Body of pancreas (tissue), 4 donors: ENCODE results near the gene FERMT1. TPM values are rescaled to one million over a fixed set of nuclear protein-coding genes. Genes with fewer than 3 reads are reported as not detected.
A peak's percentile ranks its signal among the peaks of the same experiment; 100 is the strongest.
"Not testable (repeated sequence)": the region's sequence is repeated elsewhere in the genome, so short reads cannot be mapped to it uniquely, and the experiment has no call there.

Experiments used
- ATAC-seq: fragments of 150-250 bp; one replicate; pipeline ENCODE4 v1.9.1; 2016
- DNase-seq, 4 donors: peaks; one replicate each; pipeline ENCODE4 v3.0.0-alpha.2; 2019
- H3K27ac ChIP-seq, 4 donors: fragments of 200-600 bp; sonication (generic); 1 replicate in 3 of 4; 2 replicates in 1 of 4; pipeline versions ENCODE4 v1.5.1 to v1.6.1; 2016 to 2019; ENCODE audit warnings: mild to moderate bottlenecking in 1 of 4, mixed read lengths in 1 of 4, moderate library complexity in 1 of 4
- H3K27me3 ChIP-seq, 2 donors: fragments of 200-600 bp; sonication (generic); one replicate each; pipeline ENCODE4 v1.6.0; 2016; ENCODE audit warnings: mild to moderate bottlenecking in 1 of 2
- H3K36me3 ChIP-seq, 2 donors: fragments of 200-600 bp; sonication (generic); replicated peaks in 1 of 2; 2 replicates each; pipeline ENCODE4 v1.5.1; 2016; ENCODE audit warnings: low read depth in 2 of 2; ENCODE audit not compliant: insufficient read depth in 1 of 2
- H3K4me1 ChIP-seq: fragments of 200-600 bp; sonication (generic); one replicate; pipeline ENCODE4 v1.6.0; 2016
- H3K4me3 ChIP-seq, 2 donors: fragments of 200-600 bp; sonication (generic); 1 replicate in 1 of 2; 2 replicates in 1 of 2; pipeline ENCODE4 v1.5.1; 2016 to 2019
- H3K9me3 ChIP-seq, 3 donors: fragments of 200-600 bp; sonication (generic); 1 replicate in 2 of 3; 2 replicates in 1 of 3; pipeline ENCODE4 v1.5.1; 2016
- CTCF ChIP-seq, 7 experiments: fragments of 450-650 bp in 4 of 7; fragments of 200-600 bp in 3 of 7; sonication (generic) in 3 of 7; IDR thresholded peaks; one replicate each; pipeline ENCODE4 v1.5.1; 2016 to 2019; ENCODE audit warnings: antibody characterized with exemption in 7 of 7
- POLR2A ChIP-seq, 3 donors: fragments of 450-650 bp; IDR thresholded peaks; one replicate each; pipeline ENCODE4 v1.6.1; 2016; ENCODE audit warnings: antibody characterized with exemption in 3 of 3, mild to moderate bottlenecking in 2 of 3
- WGBS, 2 donors: methylation state at CpG; one replicate each; pipeline ENCODE4 v1.1.5; 2017; 5-methylcytosine and 5-hydroxymethylcytosine counted together
- intact Hi-C: fragments of 100-400 bp; cut with DNase I; formaldehyde crosslinking; loops from one replicate; pipeline ENCODE4 v1.15.1; 2023
- total RNA-seq, 2 donors: library from RNA; depleted of rRNA; stranded (reverse); fragments of >200 nt; gene quantifications; one replicate each; pipeline ENCODE4 v1.1.0, GENCODE V29; 2016

FERMT1 gene
- total RNA-seq, 2 donors from 2014 or later: 3.0 to 5.7 TPM

- ATAC-seq (no peak), DNase-seq (no peak)
- H3K27ac ChIP-seq: no peak overlapping the region
- TF ChIP-seq CTCF (IDR thresholded peaks at IDR 0.05) (no peak), POLR2A (IDR thresholded peaks at IDR 0.05) (no peak)
- no peak overlapping the region for H3K4me3 ChIP-seq
- H3K4me1 ChIP-seq: peaks cover under 1% of the 10 kb centered on the region
- no peaks in the 10 kb centered on the region for H3K27me3 ChIP-seq
- intact Hi-C loops: no loop called here
- H3K36me3 ChIP-seq: peaks cover 5 to 23% of the 10 kb centered on the region in 2 donors
- 88 to 97% methylated on average over 5 of the region's 5 CpGs for WGBS, 2 donors
- H3K9me3 ChIP-seq: no peaks in the 10 kb centered on the region
Measured at GRCh38 chr20:6039766-6040165, 83.1 kb downstream of the FERMT1 start.

- intact Hi-C loops: no loop called here
- H3K4me3 ChIP-seq: no peak overlapping the region
- no peak overlapping the region for H3K27ac ChIP-seq
- no peak for ATAC-seq
- DNase-seq: no peak
- H3K4me1 ChIP-seq: peaks cover 15% of the 10 kb centered on the region
- TF ChIP-seq POLR2A (IDR thresholded peaks at IDR 0.05) (no peak), CTCF (IDR thresholded peaks at IDR 0.05) (no peak)
- H3K36me3 ChIP-seq: peaks cover 5 to 25% of the 10 kb centered on the region in 2 donors
- WGBS, 2 donors: 93 to 94% methylated on average over 3 of the region's 3 CpGs
- H3K27me3 ChIP-seq: no peaks in the 10 kb centered on the region
- no peaks in the 10 kb centered on the region for H3K9me3 ChIP-seq
Measured at GRCh38 chr20:6038256-6038655, 84.6 kb downstream of the FERMT1 start.

- intact Hi-C loops: no loop called here
- H3K36me3 ChIP-seq: peaks cover 5 to 25% of the 10 kb centered on the region in 2 donors
- TF ChIP-seq CTCF (IDR thresholded peaks at IDR 0.05): no peak
- WGBS, 2 donors: 88 to 95% methylated on average over 1 of the region's 1 CpG
- ATAC-seq: no peak
- no peaks in the 10 kb centered on the region for H3K9me3 ChIP-seq
- no peak overlapping the region for H3K27ac ChIP-seq
- peaks cover 20% of the 10 kb centered on the region for H3K4me1 ChIP-seq
- DNase-seq: no peak
- no peaks in the 10 kb centered on the region for H3K27me3 ChIP-seq
- no peak overlapping the region for H3K4me3 ChIP-seq
Measured at GRCh38 chr20:6037082-6037481, 85.7 kb downstream of the FERMT1 start.

GRCh38 chr20:6036213-6036612 lies 86.6 kb downstream of the FERMT1 start:
- H3K27ac ChIP-seq: no peak overlapping the region
- TF ChIP-seq POLR2A (IDR thresholded peaks at IDR 0.05) (no peak), CTCF (IDR thresholded peaks at IDR 0.05) (no peak)
- H3K4me1 ChIP-seq: peaks cover 22% of the 10 kb centered on the region
- ATAC-seq (no peak), DNase-seq (no peak)
- H3K36me3 ChIP-seq: peaks cover 5 to 25% of the 10 kb centered on the region in 2 donors
- H3K9me3 ChIP-seq: no peaks in the 10 kb centered on the region
- no peaks in the 10 kb centered on the region for H3K27me3 ChIP-seq
- intact Hi-C loops: no loop called here
- WGBS, 2 donors: 96% methylated on average over 4 of the region's 4 CpGs
- no peak overlapping the region for H3K4me3 ChIP-seq

- intact Hi-C loops: no loop called here
- TF ChIP-seq POLR2A (IDR thresholded peaks at IDR 0.05): no peak
- TF ChIP-seq CTCF (IDR thresholded peaks at IDR 0.05): no peak
- DNase-seq: no peak
- WGBS, 2 donors: 8 to 10% methylated on average over 2 of the region's 2 CpGs
- Histone ChIP-seq H3K27ac (peak overlapping the region in 2 of 4 donors; percentile 4 to 34), H3K36me3 (peaks cover 0 to 20% of the 10 kb centered on the region in 2 donors), H3K4me3 (no peak overlapping the region), H3K4me1 (peaks cover 27% of the 10 kb centered on the region), H3K27me3 (no peaks in the 10 kb centered on the region), H3K9me3 (no peaks in the 10 kb centered on the region)
- ATAC-seq: peak; percentile 30
Measured at GRCh38 chr20:6034134-6034969, 88.5 kb downstream of the FERMT1 start.

- H3K4me3 ChIP-seq, DNase-seq, ATAC-seq, H3K27ac ChIP-seq, intact Hi-C loops, H3K9me3 ChIP-seq, H3K27me3 ChIP-seq: not testable (repeated sequence)
- Histone ChIP-seq H3K4me1 (peaks cover 32% of the 10 kb centered on the region), H3K36me3 (peaks cover 0 to 14% of the 10 kb centered on the region in 2 donors)
- 94 to 98% methylated on average over 8 of the region's 8 CpGs for WGBS, 2 donors
Measured at GRCh38 chr20:6032907-6033306, 89.9 kb downstream of the FERMT1 start.
